CD4-positive, alpha-beta T cell treated with Interleukin-6 for 4 hours (primary cell): ENCODE data around the gene MYO1D.

Experiments
- DNase-seq: peaks from one replicate; pipeline ENCODE4 v3.0.0-alpha.2; 2020; ENCODE audit warnings: mixed read lengths

MYO1D gene

GRCh38 chr17:32854207-32854606 is 22.7 kb downstream of the MYO1D start:
- DNase-seq = no peak

- no peak for DNase-seq
These were observed 24.1 kb downstream of the MYO1D start for GRCh38 chr17:32852811-32853210.

- no peak for DNase-seq
These were observed 27.0 kb downstream of the MYO1D start for GRCh38 chr17:32849879-32850278.

- DNase-seq = no peak
These were observed 28.9 kb downstream of the MYO1D start for GRCh38 chr17:32847977-32848376.

GRCh38 chr17:32846143-32846542 is 30.8 kb downstream of the MYO1D start:
- DNase-seq = no peak

GRCh38 chr17:32840241-32840640 is 36.7 kb downstream of the MYO1D start:
- no peak for DNase-seq

GRCh38 chr17:32836527-32836926 is 40.4 kb downstream of the MYO1D start:
- no peak for DNase-seq

GRCh38 chr17:32835291-32835761 is 41.6 kb downstream of the MYO1D start:
- no peak for DNase-seq

GRCh38 chr17:32834104-32834503 is 42.8 kb downstream of the MYO1D start:
- no peak for DNase-seq

GRCh38 chr17:32833526-32833925 is 43.4 kb downstream of the MYO1D start:
- no peak for DNase-seq

- DNase-seq = no peak
These were observed 43.8 kb downstream of the MYO1D start for GRCh38 chr17:32833076-32833475.

- DNase-seq = no peak
These were observed 45.2 kb downstream of the MYO1D start for GRCh38 chr17:32831627-32832243.

- no peak for DNase-seq
These were observed 45.7 kb downstream of the MYO1D start for GRCh38 chr17:32831223-32831622.

GRCh38 chr17:32828822-32829221 is 48.1 kb downstream of the MYO1D start:
- no peak for DNase-seq

GRCh38 chr17:32827227-32827626 is 49.7 kb downstream of the MYO1D start:
- DNase-seq = no peak

GRCh38 chr17:32826076-32826475 is 50.8 kb downstream of the MYO1D start:
- no peak for DNase-seq

GRCh38 chr17:32824334-32824733 is 52.6 kb downstream of the MYO1D start:
- DNase-seq = no peak

GRCh38 chr17:32822996-32823395 is 53.9 kb downstream of the MYO1D start:
- DNase-seq = no peak

GRCh38 chr17:32821987-32822934 is 54.7 kb downstream of the MYO1D start:
- peak; percentile 12 for DNase-seq

GRCh38 chr17:32820440-32820839 is 56.5 kb downstream of the MYO1D start:
- DNase-seq = no peak

GRCh38 chr17:32819787-32820186 is 57.1 kb downstream of the MYO1D start:
- DNase-seq = no peak

- DNase-seq = no peak
These were observed 57.9 kb downstream of the MYO1D start for GRCh38 chr17:32819035-32819434.

- no peak for DNase-seq
These were observed 61.5 kb downstream of the MYO1D start for GRCh38 chr17:32815460-32815859.

- DNase-seq = no peak
These were observed 62.1 kb downstream of the MYO1D start for GRCh38 chr17:32814836-32815235.
